H7 (cell line): ENCODE data around the gene JAZF1. TPM values are rescaled to one million over a fixed set of nuclear protein-coding genes. Genes with fewer than 3 reads are reported as not detected.

Source experiments
- DNase-seq: peaks from one replicate; pipeline ENCODE4 v3.0.0; 2012
- H3K27me3 ChIP-seq: 2 replicates; pipeline ENCODE4 v1.6.0; 2011; ENCODE audit warnings: mild to moderate bottlenecking, low read length; ENCODE audit not compliant: control insufficient read depth, insufficient read depth
- H3K36me3 ChIP-seq: replicated peaks from 2 replicates; pipeline ENCODE4 v1.5.1; 2011; ENCODE audit warnings: low read length; ENCODE audit not compliant: control insufficient read depth, insufficient read depth
- H3K4me3 ChIP-seq: 2 replicates; pipeline ENCODE4 v1.5.1; 2011; ENCODE audit warnings: low read depth, mild to moderate bottlenecking, control low read depth, low read length, moderate library complexity; ENCODE audit not compliant: insufficient read depth
- total RNA-seq: library from RNA; depleted of rRNA; stranded (reverse); fragments of >200 nt; shearing (Covaris generic); gene quantifications from 2 replicates; pipeline ENCODE4 v1.2.3, GENCODE V29; 2014

Gene JAZF1
- total RNA-seq, 1 experiment from 2014 or later = 11.3 TPM

- DNase-seq = no peak
- Histone ChIP-seq H3K36me3 (no peaks in the 10 kb centered on the region), H3K27me3 (no peaks in the 10 kb centered on the region), H3K4me3 (no peak overlapping the region)
Measured at GRCh38 chr7:27967639-27968038, 213.0 kb downstream of the JAZF1 start.

- H3K36me3 ChIP-seq = no peaks in the 10 kb centered on the region
- H3K27me3 ChIP-seq = no peaks in the 10 kb centered on the region
- no peak for DNase-seq
- no peak overlapping the region for H3K4me3 ChIP-seq
Measured at GRCh38 chr7:27966219-27966780, 214.3 kb downstream of the JAZF1 start.

DNA sequence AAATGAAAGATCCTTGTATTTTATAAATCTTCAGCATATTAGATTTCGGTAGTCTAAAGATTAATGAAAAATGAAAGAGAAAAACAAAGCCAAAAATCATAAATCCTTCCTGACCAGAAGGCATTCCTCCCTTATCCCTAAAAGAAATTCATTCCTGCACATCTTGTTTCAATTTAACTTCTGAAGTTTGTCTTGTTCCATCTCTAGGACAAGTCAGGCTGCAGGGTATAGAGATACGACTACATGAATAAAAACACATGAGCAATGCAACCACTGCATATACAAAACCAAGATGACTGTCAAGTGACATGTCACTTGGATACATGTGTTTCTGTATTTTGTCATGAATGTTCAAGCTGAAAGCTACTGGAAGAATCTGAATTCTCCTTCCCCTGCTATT, 214.9 kb downstream of the JAZF1 start:
- Histone ChIP-seq H3K36me3 (no peaks in the 10 kb centered on the region), H3K4me3 (no peak overlapping the region), H3K27me3 (no peaks in the 10 kb centered on the region)

GRCh38 chr7:27964820-27965219, 215.8 kb downstream of the JAZF1 start:
- Histone ChIP-seq H3K36me3 (no peaks in the 10 kb centered on the region), H3K27me3 (no peaks in the 10 kb centered on the region), H3K4me3 (no peak overlapping the region)
- DNase-seq = no peak

More for the DNA sequence above, 214.9 kb downstream of the JAZF1 start:
- no peak for DNase-seq

- H3K36me3 ChIP-seq = no peaks in the 10 kb centered on the region
- no peak for DNase-seq
- H3K27me3 ChIP-seq = no peaks in the 10 kb centered on the region
- no peak overlapping the region for H3K4me3 ChIP-seq
Measured at GRCh38 chr7:27963056-27963455, 217.5 kb downstream of the JAZF1 start.

GRCh38 chr7:27962273-27962672, 218.3 kb downstream of the JAZF1 start:
- no peak for DNase-seq
- H3K4me3 ChIP-seq = no peak overlapping the region
- H3K36me3 ChIP-seq = no peaks in the 10 kb centered on the region
- H3K27me3 ChIP-seq = no peaks in the 10 kb centered on the region

- Histone ChIP-seq H3K36me3 (no peaks in the 10 kb centered on the region), H3K27me3 (no peaks in the 10 kb centered on the region), H3K4me3 (no peak overlapping the region)
- DNase-seq = no peak
Measured at GRCh38 chr7:27961255-27961654, 219.3 kb downstream of the JAZF1 start.

- DNase-seq = no peak
- H3K27me3 ChIP-seq = no peaks in the 10 kb centered on the region
- H3K36me3 ChIP-seq = no peaks in the 10 kb centered on the region
- no peak overlapping the region for H3K4me3 ChIP-seq
Measured at GRCh38 chr7:27960415-27960814, 220.2 kb downstream of the JAZF1 start.

DNA sequence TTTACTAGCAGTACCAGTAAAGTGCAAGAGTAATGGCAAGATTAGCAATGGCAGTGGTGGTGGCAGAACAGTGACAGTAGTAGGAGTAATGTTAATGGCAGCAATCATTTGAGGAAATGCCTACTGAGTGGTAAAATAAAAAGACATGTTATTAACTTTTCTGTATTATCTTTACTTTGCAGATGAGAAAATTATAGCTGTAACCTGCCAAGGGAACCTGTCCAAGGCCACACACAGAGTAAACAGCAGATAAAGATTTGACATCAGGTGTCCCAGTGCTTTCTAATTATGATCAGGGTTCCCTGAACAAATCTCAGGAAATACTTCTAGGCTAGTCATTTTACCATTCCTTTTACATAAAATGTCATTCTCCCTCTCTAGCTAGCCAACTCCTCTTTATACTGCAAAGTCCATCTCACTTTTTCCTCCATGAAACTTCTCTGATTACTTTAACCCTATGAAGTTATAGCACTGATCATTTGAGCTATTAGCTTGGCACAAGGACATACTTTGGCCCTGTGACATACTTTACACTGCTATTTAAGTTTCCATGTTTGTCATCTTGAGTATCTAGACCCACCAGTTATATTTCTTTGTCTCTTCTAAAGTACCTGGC, 221.6 kb downstream of the JAZF1 start:
- no peak for DNase-seq
- Histone ChIP-seq H3K27me3 (no peaks in the 10 kb centered on the region), H3K36me3 (no peaks in the 10 kb centered on the region), H3K4me3 (no peak overlapping the region)

DNA sequence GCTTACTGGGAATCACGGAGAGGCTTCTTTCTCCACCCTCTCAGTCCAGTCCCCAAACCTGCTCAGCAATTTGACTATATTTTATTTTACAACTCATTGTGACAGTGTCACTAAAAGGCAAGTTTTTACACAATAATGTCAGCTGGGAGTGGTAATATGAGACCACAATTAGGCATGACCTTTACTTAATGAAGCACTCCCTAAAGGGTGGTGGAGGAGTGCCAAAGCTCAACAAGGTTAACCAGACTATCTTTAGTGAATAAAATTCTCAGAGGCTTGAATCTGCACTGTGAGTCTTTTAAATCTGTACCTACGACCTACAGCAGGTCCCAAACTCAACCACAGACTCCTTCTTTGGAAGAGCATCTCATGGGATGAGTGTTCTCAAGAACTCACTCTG, 225.0 kb downstream of the JAZF1 start:
- H3K27me3 ChIP-seq = no peaks in the 10 kb centered on the region
- no peak overlapping the region for H3K4me3 ChIP-seq

DNA sequence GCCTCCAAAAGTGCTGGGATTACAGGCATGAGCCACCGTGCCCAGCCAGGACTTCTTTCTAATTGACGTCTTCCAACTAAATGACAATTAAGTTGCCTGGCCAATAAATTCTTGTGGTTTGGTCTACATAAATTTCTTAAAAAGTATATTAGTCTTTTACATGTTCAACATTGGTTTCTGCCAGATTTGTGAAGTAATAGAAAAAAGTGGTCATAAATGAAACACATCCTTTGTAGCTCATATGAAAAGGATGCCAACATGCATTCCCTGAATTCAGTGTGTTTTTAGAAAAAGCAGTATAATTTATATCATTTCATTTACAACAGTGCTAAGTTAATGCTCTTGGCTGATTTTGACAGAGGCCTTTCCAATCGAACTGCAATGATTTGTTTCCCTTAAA, 225.6 kb downstream of the JAZF1 start:
- Histone ChIP-seq H3K27me3 (no peaks in the 10 kb centered on the region), H3K4me3 (no peak overlapping the region), H3K36me3 (no peaks in the 10 kb centered on the region)
- no peak for DNase-seq

More for the DNA sequence above, 225.0 kb downstream of the JAZF1 start:
- no peaks in the 10 kb centered on the region for H3K36me3 ChIP-seq
- no peak for DNase-seq

DNA sequence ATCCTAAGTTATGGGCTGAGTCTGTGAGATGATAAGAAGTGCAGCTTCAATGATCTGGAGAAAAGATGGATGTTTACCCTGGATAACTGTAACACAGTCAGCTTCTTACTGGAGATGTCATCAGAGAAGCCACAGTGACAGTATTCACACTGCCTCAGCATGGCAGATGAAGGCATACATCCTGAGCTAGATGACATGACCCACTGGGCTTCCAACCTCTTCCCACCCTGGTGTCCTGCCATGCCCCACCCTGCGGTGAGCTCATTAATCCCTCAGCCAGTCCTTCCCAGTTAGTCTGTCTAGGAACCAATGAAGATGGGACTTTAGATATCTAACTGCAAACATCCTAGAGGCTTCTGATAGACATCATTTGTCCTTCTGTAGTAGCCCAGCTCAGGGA, 226.8 kb downstream of the JAZF1 start:
- no peaks in the 10 kb centered on the region for H3K36me3 ChIP-seq
- H3K4me3 ChIP-seq = no peak overlapping the region
- H3K27me3 ChIP-seq = no peaks in the 10 kb centered on the region
- no peak for DNase-seq

DNA sequence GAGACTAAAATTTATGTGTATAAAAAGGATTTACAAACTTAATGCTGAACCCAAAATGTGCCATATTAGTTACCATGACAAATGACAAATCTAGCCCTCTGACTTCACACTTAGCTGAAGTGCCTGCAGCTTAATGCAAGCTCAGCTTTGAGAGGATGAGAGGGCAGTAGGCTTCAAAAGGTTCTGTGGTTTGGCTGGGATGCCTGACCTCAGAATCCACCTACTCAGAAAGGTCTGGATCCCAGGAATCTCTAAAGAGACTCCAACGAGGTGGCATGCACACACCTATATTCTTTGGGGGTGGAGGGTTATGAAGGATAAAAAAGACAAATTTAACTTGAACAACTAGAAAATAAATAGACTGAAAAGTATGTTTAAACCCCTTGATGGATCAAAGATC, 227.2 kb downstream of the JAZF1 start:
- no peaks in the 10 kb centered on the region for H3K36me3 ChIP-seq
- H3K27me3 ChIP-seq = no peaks in the 10 kb centered on the region
- no peak overlapping the region for H3K4me3 ChIP-seq
- DNase-seq = no peak

GRCh38 chr7:27952456-27953285, 227.9 kb downstream of the JAZF1 start:
- no peak for DNase-seq
- H3K27me3 ChIP-seq = no peaks in the 10 kb centered on the region

DNA sequence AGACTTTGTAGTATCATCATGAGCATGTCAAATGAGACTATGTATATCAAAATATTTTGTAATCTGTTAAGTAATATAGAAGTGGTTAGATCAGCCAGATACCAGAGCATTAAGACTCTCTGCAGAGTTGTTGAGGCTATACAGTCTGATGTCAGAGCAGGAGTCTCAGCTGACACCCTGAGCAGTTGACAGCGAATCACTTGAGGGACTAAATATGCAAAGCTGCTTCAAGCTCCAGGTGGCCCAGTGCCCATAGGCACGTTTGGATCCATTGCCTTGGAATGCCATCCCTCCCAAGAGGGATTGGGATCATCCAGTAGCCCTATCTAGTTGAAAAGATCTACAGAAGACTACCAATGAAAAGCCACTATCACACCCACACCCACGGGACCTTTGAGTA, 230.5 kb downstream of the JAZF1 start:
- Histone ChIP-seq H3K4me3 (no peak overlapping the region), H3K36me3 (no peaks in the 10 kb centered on the region), H3K27me3 (no peaks in the 10 kb centered on the region)
- no peak for DNase-seq

More at GRCh38 chr7:27952456-27953285, 227.9 kb downstream of the JAZF1 start:
- Histone ChIP-seq H3K4me3 (no peak overlapping the region), H3K36me3 (no peaks in the 10 kb centered on the region)
